ENCODE measurements around the gene PFDN5.
"Not testable (repeated sequence)": the region's sequence is repeated elsewhere in the genome, so short reads cannot be mapped to it uniquely, and the experiment has no call there.

PFDN5 gene

GRCh38 chr12:53286448-53286847 lies 8.9 kb upstream of the PFDN5 start:
- FAIRE-seq, result no peak
- no peak for DNase-seq (ENCODE audit: low spot score)

GRCh38 chr12:53287741-53288216 lies 7.6 kb upstream of the PFDN5 start:
- FAIRE-seq (no peak), DNase-seq (ENCODE audit: low spot score) (peak; percentile 50)

GRCh38 chr12:53288322-53288721 lies 7.0 kb upstream of the PFDN5 start:
- DNase-seq (ENCODE audit: low spot score), result no peak
- FAIRE-seq, result no peak

GRCh38 chr12:53289891-53290290 lies 5.5 kb upstream of the PFDN5 start:
- DNase-seq (ENCODE audit: low spot score) (no peak), FAIRE-seq (no peak)

- DNase-seq (ENCODE audit: low spot score) (no peak), FAIRE-seq (no peak)
These were observed 4.7 kb upstream of the PFDN5 start for GRCh38 chr12:53290661-53291060.

GRCh38 chr12:53292426-53292825 lies 2.9 kb upstream of the PFDN5 start:
- DNase-seq (ENCODE audit: low spot score) (no peak), FAIRE-seq (no peak)

- DNase-seq (ENCODE audit: low spot score) (no peak), FAIRE-seq (no peak)
These were observed 513 bp downstream of the PFDN5 start for GRCh38 chr12:53295891-53296219.

- FAIRE-seq; DNase-seq (ENCODE audit: low spot score): not testable (repeated sequence)
These were observed 1.8 kb downstream of the PFDN5 start for GRCh38 chr12:53297106-53297505.

- no peak for FAIRE-seq
These were observed 2.8 kb downstream of the PFDN5 start for GRCh38 chr12:53298164-53298563.

GRCh38 chr12:53299101-53299453 lies 3.7 kb downstream of the PFDN5 start:
- DNase-seq (ENCODE audit: low spot score), result peak; percentile 27

More at GRCh38 chr12:53298164-53298563, 2.8 kb downstream of the PFDN5 start:
- no peak for DNase-seq (ENCODE audit: low spot score)

GRCh38 chr12:53299454-53300180 lies 4.3 kb downstream of the PFDN5 start, which contains the start of gene MYG1:
MYG1 (plus strand) TSS chr12:53299695; CDS start chr12:53299738, 43 bp downstream.
- no peak for FAIRE-seq
- peak; percentile 92 for DNase-seq (ENCODE audit: low spot score)

More at GRCh38 chr12:53299101-53299453, 3.7 kb downstream of the PFDN5 start:
- no peak for FAIRE-seq

GRCh38 chr12:53300187-53300586 lies 4.8 kb downstream of the PFDN5 start:
- FAIRE-seq, result no peak
- DNase-seq (ENCODE audit: low spot score), result no peak

- no peak for FAIRE-seq
- DNase-seq (ENCODE audit: low spot score), result no peak
These were observed 7.6 kb downstream of the PFDN5 start for GRCh38 chr12:53302903-53303302.

- no peak for DNase-seq (ENCODE audit: low spot score)
- FAIRE-seq, result no peak
These were observed 11.5 kb downstream of the PFDN5 start for GRCh38 chr12:53306826-53307225.

- FAIRE-seq (no peak), DNase-seq (ENCODE audit: low spot score) (no peak)
These were observed 12.9 kb downstream of the PFDN5 start for GRCh38 chr12:53308276-53308675.

GRCh38 chr12:53313996-53314395 lies 18.7 kb downstream of the PFDN5 start:
- FAIRE-seq (no peak), DNase-seq (ENCODE audit: low spot score) (no peak)

- no peak for DNase-seq (ENCODE audit: low spot score)
- FAIRE-seq, result no peak
These were observed 25.2 kb downstream of the PFDN5 start for GRCh38 chr12:53320352-53321195.

- DNase-seq (ENCODE audit: low spot score), result no peak
- no peak for FAIRE-seq
These were observed 28.9 kb downstream of the PFDN5 start for GRCh38 chr12:53324113-53324778.

- FAIRE-seq, result no peak
These were observed 29.6 kb downstream of the PFDN5 start for GRCh38 chr12:53324779-53325510.

GRCh38 chr12:53325511-53326061 lies 30.2 kb downstream of the PFDN5 start:
- DNase-seq (ENCODE audit: low spot score), result no peak
- FAIRE-seq, result no peak

More at GRCh38 chr12:53324779-53325510, 29.6 kb downstream of the PFDN5 start:
- peak; percentile 96 for DNase-seq (ENCODE audit: low spot score)
